IPS-20b (cell line): ENCODE measurements around the gene ELSPBP1.
"Not testable (repeated sequence)": the region's sequence is repeated elsewhere in the genome, so short reads cannot be mapped to it uniquely, and the experiment has no call there.

ENCODE experiments used
- H3K27ac ChIP-seq: one replicate; pipeline ENCODE4 v1.5.1; 2013; ENCODE audit warnings: low read length
- H3K27me3 ChIP-seq: 2 replicates; pipeline ENCODE4 v1.6.1; 2013; ENCODE audit warnings: mild to moderate bottlenecking, low read length, inconsistent platforms; ENCODE audit not compliant: insufficient read depth
- H3K36me3 ChIP-seq: 2 replicates; pipeline ENCODE4 v1.6.1; 2013; ENCODE audit warnings: low read depth, mild to moderate bottlenecking, inconsistent platforms, low read length, moderate library complexity; ENCODE audit not compliant: insufficient read depth
- H3K4me1 ChIP-seq: 2 replicates; pipeline ENCODE4 v1.6.1; 2013; ENCODE audit warnings: mild to moderate bottlenecking, control low read depth, inconsistent platforms, low read length, moderate library complexity; ENCODE audit not compliant: insufficient read depth
- H3K4me3 ChIP-seq: 2 replicates; pipeline ENCODE4 v1.5.1; 2013; ENCODE audit warnings: mild to moderate bottlenecking, low read length, inconsistent platforms
- H3K9ac ChIP-seq: 2 replicates; pipeline ENCODE4 v1.6.1; 2013; ENCODE audit warnings: low read depth, mild to moderate bottlenecking, inconsistent platforms, low read length, moderate library complexity
- H3K9me3 ChIP-seq: 2 replicates; pipeline ENCODE4 v1.6.1; 2013; ENCODE audit warnings: mild to moderate bottlenecking, low read depth, low read length, inconsistent platforms; ENCODE audit not compliant: insufficient read depth

Gene ELSPBP1

DNA sequence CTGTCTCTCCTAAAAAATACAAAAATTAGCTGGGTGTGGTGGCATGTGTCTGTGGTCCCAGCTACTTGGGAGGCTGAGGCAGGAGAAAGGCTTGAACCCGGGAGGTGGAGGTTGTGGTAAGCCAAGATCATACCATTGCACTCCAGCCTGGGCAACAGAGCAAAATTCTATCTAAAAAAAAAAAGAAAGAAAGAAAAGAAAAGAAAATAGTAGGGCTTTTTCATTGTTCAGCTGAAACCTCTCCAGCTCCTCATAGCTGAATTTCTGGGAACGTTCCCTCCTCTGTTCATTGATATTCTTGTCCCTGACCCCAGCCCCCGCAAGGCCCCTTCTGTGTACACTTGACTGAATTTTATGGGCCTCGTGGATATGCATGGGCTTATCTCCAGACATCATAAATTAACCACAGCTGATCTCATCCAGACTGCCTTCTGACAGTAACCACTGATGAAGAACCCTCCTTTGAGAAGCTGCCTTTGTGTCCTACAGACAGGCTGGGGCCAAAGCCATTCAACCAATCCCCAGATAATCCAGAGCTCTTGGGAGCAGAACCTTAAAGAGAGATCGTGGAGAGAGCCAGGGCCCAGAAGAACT is at the start of gene ELSPBP1:
TSS of gene ELSPBP1 (plus strand) at position 424 of the 594 bp plus-strand sequence. CDS start 14,036 bp downstream, outside the sequence.
- H3K4me3 ChIP-seq: no peak within 1 kb of the TSS
- no peaks in the 10 kb centered on the region for H3K36me3 ChIP-seq
- no peaks in the 10 kb centered on the region for H3K9me3 ChIP-seq
- no peaks in the 10 kb centered on the region for H3K27me3 ChIP-seq
- H3K9ac ChIP-seq: no peak within 1 kb of the TSS
- no peaks in the 10 kb centered on the region for H3K4me1 ChIP-seq
- H3K27ac ChIP-seq: no peak within 1 kb of the TSS

GRCh38 chr19:47949852-47950521 is 44.4 kb upstream of the ELSPBP1 start:
- H3K36me3 ChIP-seq, H3K27ac ChIP-seq, H3K9me3 ChIP-seq, H3K9ac ChIP-seq, H3K4me1 ChIP-seq, H3K4me3 ChIP-seq, H3K27me3 ChIP-seq: not testable (repeated sequence)

GRCh38 chr19:47952132-47952531 is 42.3 kb upstream of the ELSPBP1 start:
- not testable (repeated sequence) for H3K27ac ChIP-seq, H3K27me3 ChIP-seq, H3K4me1 ChIP-seq, H3K4me3 ChIP-seq, H3K9me3 ChIP-seq, H3K9ac ChIP-seq, H3K36me3 ChIP-seq

DNA sequence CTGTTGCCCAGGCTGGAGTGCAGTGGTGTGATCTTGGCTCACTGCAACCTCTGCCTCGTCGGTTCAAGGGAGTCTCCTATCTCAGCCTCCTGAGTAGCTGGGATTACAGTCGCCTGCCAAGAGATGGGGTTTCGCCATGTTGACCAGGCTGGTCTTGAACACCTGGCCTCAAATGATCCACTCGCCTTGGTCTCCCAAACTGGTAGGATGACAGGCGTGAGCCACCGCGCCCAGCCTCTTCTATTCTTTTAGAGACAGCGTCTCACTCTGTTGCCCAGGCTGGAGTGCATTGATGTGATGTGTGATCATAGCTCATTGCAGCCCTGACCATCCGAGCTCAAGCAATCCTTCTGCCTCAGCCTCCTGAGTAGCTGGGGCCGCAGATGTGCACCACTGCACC is 38.5 kb upstream of the ELSPBP1 start:
- H3K9me3 ChIP-seq, H3K27me3 ChIP-seq, H3K27ac ChIP-seq, H3K36me3 ChIP-seq, H3K4me3 ChIP-seq, H3K9ac ChIP-seq, H3K4me1 ChIP-seq: not testable (repeated sequence)

DNA sequence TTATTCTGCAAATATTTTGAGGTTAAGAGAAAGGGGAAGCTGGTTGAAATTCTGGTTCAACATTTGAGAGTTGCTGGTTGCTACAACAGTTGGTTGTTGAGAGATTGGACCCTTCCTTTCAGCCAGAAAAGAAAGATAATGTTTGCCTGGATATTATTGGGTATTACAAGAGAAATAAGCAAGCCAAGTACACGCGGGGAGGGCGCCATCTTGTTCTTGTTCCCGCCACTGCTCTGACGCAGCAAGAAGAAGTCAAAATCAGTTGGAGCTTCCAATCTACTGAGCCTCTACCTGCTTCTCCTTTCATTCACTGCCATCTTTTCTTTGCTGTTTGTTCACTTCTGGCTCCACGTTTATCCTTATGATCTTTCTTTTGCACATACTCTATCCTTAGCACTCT is 20.9 kb upstream of the ELSPBP1 start:
- Histone ChIP-seq H3K27me3 (no peaks in the 10 kb centered on the region), H3K9me3 (no peaks in the 10 kb centered on the region; the same call in 1 of the 2 replicates), H3K9ac (no peak overlapping the region), H3K36me3 (no peaks in the 10 kb centered on the region), H3K27ac (no peak overlapping the region), H3K4me3 (no peak overlapping the region), H3K4me1 (no peaks in the 10 kb centered on the region)

GRCh38 chr19:47991191-47991808 is 3.1 kb upstream of the ELSPBP1 start:
- H3K36me3 ChIP-seq: no peaks in the 10 kb centered on the region
- H3K9me3 ChIP-seq: no peaks in the 10 kb centered on the region
- no peaks in the 10 kb centered on the region for H3K4me1 ChIP-seq
- H3K9ac ChIP-seq: no peak overlapping the region
- H3K27ac ChIP-seq: no peak overlapping the region
- H3K4me3 ChIP-seq: no peak overlapping the region
- no peaks in the 10 kb centered on the region for H3K27me3 ChIP-seq

DNA sequence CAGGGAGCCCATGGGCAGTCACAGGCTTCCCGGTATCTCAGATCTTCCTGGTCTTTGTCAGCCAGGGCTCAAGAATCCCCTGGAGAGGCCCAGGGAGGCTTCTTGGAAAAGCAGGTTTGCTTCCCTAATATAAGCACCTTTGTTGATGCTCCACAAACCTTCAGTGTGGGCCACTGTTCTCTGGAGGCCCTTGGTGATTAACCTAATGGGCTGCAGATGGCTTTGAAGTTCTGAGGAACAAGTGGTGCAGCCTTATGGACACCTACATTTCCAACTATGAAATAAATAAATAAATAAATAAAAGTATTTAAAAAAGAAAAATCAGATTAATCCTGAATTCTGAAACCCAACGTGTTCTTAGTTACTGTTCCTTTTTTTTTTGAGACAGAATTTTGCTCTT is 2.4 kb upstream of the ELSPBP1 start, which contains the start of gene BSPH1:
TSS of gene BSPH1 (minus strand) at position 101 of the 400 bp plus-strand sequence. CDS start at position 12, 89 bp downstream.
- Histone ChIP-seq H3K27ac (no peak within 1 kb of the TSS), H3K27me3 (no peaks in the 10 kb centered on the region), H3K4me3 (no peak within 1 kb of the TSS), H3K36me3 (no peaks in the 10 kb centered on the region), H3K4me1 (no peaks in the 10 kb centered on the region), H3K9ac (no peak within 1 kb of the TSS), H3K9me3 (no peaks in the 10 kb centered on the region)

- no peaks in the 10 kb centered on the region for H3K4me1 ChIP-seq
- H3K9ac ChIP-seq: no peak overlapping the region
- H3K4me3 ChIP-seq: no peak overlapping the region
- H3K27me3 ChIP-seq: no peaks in the 10 kb centered on the region
- H3K9me3 ChIP-seq: no peaks in the 10 kb centered on the region
- no peak overlapping the region for H3K27ac ChIP-seq
- H3K36me3 ChIP-seq: no peaks in the 10 kb centered on the region
Measured at GRCh38 chr19:47996230-47996727, 1.8 kb downstream of the ELSPBP1 start.

GRCh38 chr19:47998800-47999199 is 4.4 kb downstream of the ELSPBP1 start:
- no peaks in the 10 kb centered on the region for H3K36me3 ChIP-seq
- no peaks in the 10 kb centered on the region for H3K9me3 ChIP-seq
- H3K4me3 ChIP-seq: no peak overlapping the region
- no peaks in the 10 kb centered on the region for H3K27me3 ChIP-seq
- H3K4me1 ChIP-seq: no peaks in the 10 kb centered on the region
- no peak overlapping the region for H3K9ac ChIP-seq
- H3K27ac ChIP-seq: no peak overlapping the region

- Histone ChIP-seq H3K4me1 (no peaks in the 10 kb centered on the region), H3K27ac (no peak overlapping the region), H3K4me3 (no peak overlapping the region), H3K27me3 (no peaks in the 10 kb centered on the region), H3K36me3 (no peaks in the 10 kb centered on the region), H3K9me3 (no peaks in the 10 kb centered on the region), H3K9ac (no peak overlapping the region)
Measured at GRCh38 chr19:48000846-48001245, 6.4 kb downstream of the ELSPBP1 start.

- no peaks in the 10 kb centered on the region for H3K36me3 ChIP-seq
- H3K9me3 ChIP-seq: 0 out of 2 replicates have a peak, but pooled peaks cover 2% of the 10 kb centered on the region
- H3K27me3 ChIP-seq: no peaks in the 10 kb centered on the region
- H3K27ac ChIP-seq: no peak overlapping the region
- no peaks in the 10 kb centered on the region for H3K4me1 ChIP-seq
- H3K9ac ChIP-seq: no peak overlapping the region
- no peak overlapping the region for H3K4me3 ChIP-seq
Measured at GRCh38 chr19:48004236-48004635, 9.8 kb downstream of the ELSPBP1 start.

- Histone ChIP-seq H3K9ac (no peak overlapping the region), H3K27ac (no peak overlapping the region), H3K27me3 (no peaks in the 10 kb centered on the region), H3K4me1 (no peaks in the 10 kb centered on the region), H3K36me3 (no peaks in the 10 kb centered on the region), H3K9me3 (0 out of 2 replicates have a peak, but pooled peaks cover 2% of the 10 kb centered on the region), H3K4me3 (no peak overlapping the region)
Measured at GRCh38 chr19:48006762-48007161, 12.3 kb downstream of the ELSPBP1 start.
